PFSK-1 (cell line): ENCODE data around the gene NR4A3.

Experiments used
- POLR2AphosphoS5 ChIP-seq: IDR thresholded peaks from 2 replicates; pipeline ENCODE4 v1.6.1; 2012; ENCODE audit warnings: low read depth, mild to moderate bottlenecking, control low read depth, low read length, moderate library complexity
- TAF1 ChIP-seq: IDR thresholded peaks from 2 replicates; pipeline ENCODE4 v1.6.1; 2012; ENCODE audit warnings: low read length, control low read depth, borderline replicate concordance; ENCODE audit not compliant: insufficient read depth

GRCh38 chr9:99881769-99882168 lies 60.1 kb downstream of the NR4A3 start:
- no peak for TF ChIP-seq POLR2AphosphoS5
- TF ChIP-seq TAF1 = no peak
